PC-3 (cell line): ENCODE data around the gene FBXW2. TPM values are rescaled to one million over a fixed set of nuclear protein-coding genes. Genes with fewer than 3 reads are reported as not detected.

Experiments
- ATAC-seq: fragments of 200-7000 bp; cut with Tn5 transposase; 2 replicates; pipeline ENCODE4 v1.9.1; 2020; ENCODE audit warnings: mild to moderate bottlenecking, moderate library complexity
- BruUV-seq: library from RNA; stranded (reverse); fragments of 400-500 nt; replicated peaks from 2 replicates; lab custom pipeline; 2021; lab: Mats Ljungman, UMichigan
- CTCF ChIA-PET: fragments of 300-600 bp; sonication (Branson Sonifier 250); formaldehyde crosslinking; loops from one replicate; lab custom pipeline; 2022; ENCODE audit warnings: antibody characterized with exemption; lab: Charles Lee
- POLR2A ChIA-PET: fragments of 300-600 bp; sonication (Branson Sonifier 250); formaldehyde crosslinking; loops from one replicate; lab custom pipeline; 2022; ENCODE audit warnings: antibody characterized with exemption; ENCODE audit not compliant: unreplicated experiment; lab: Charles Lee
- DNase-seq: peaks from one replicate; pipeline ENCODE4 v3.0.0-alpha.2; 2015
- H2AFZ ChIP-seq: fragments of 300-600 bp; sonication (generic); 2 replicates; pipeline ENCODE4 v1.6.0; 2016; ENCODE audit warnings: antibody characterized with exemption, low read length
- H3F3A ChIP-seq: fragments of 300-600 bp; sonication (generic); one replicate; pipeline ENCODE4 v1.6.0; 2017; ENCODE audit warnings: antibody characterized with exemption, low read length, control low read depth, mild to moderate bottlenecking; ENCODE audit not compliant: unreplicated experiment
- H3K27ac ChIP-seq: fragments of 300-600 bp; sonication (generic); 2 replicates; pipeline ENCODE4 v1.5.1; 2016; ENCODE audit warnings: mild to moderate bottlenecking, low read length
- H3K27me3 ChIP-seq: fragments of 300-600 bp; sonication (generic); 2 replicates; pipeline ENCODE4 v1.6.1; 2016; ENCODE audit warnings: low read length, mixed read lengths
- H3K36me3 ChIP-seq: fragments of 300-600 bp; sonication (generic); 2 replicates; pipeline ENCODE4 v1.6.1; 2016; ENCODE audit warnings: low read depth, mixed run types, low read length, mixed read lengths
- H3K4me1 ChIP-seq: fragments of 300-600 bp; sonication (generic); 2 replicates; pipeline ENCODE4 v1.5.1; 2016; ENCODE audit warnings: low read length; ENCODE audit not compliant: insufficient read depth
- H3K4me2 ChIP-seq: fragments of 300-600 bp; sonication (generic); 2 replicates; pipeline ENCODE4 v1.6.0; 2016; ENCODE audit warnings: low read length
- H3K4me3 ChIP-seq: fragments of 300-600 bp; sonication (generic); 2 replicates; pipeline ENCODE4 v1.5.1; 2016; ENCODE audit warnings: mild to moderate bottlenecking, low read length, mixed read lengths
- H3K79me2 ChIP-seq: fragments of 300-600 bp; sonication (generic); 2 replicates; pipeline ENCODE4 v1.6.1; 2017; ENCODE audit warnings: low read length, mixed read lengths
- H3K9ac ChIP-seq: fragments of 300-600 bp; sonication (generic); 2 replicates; pipeline ENCODE4 v1.6.0; 2016; ENCODE audit warnings: mild to moderate bottlenecking, low read length
- H3K9me2 ChIP-seq: fragments of 300-600 bp; sonication (generic); replicated peaks from 2 replicates; pipeline ENCODE4 v1.6.1; 2016; ENCODE audit warnings: mixed run types, low read length, mixed read lengths
- H3K9me3 ChIP-seq: fragments of 300-600 bp; sonication (generic); 2 replicates; pipeline ENCODE4 v1.6.1; 2016; ENCODE audit warnings: low read length, mixed read lengths
- H4K20me1 ChIP-seq: fragments of 300-600 bp; sonication (generic); 2 replicates; pipeline ENCODE4 v1.6.1; 2016; ENCODE audit warnings: low read length, mixed read lengths
- CTCF ChIP-seq: fragments of 300-600 bp; sonication (generic); conservative IDR thresholded peaks from 2 replicates; pipeline ENCODE4 v1.5.1; 2017; ENCODE audit warnings: antibody characterized with exemption, low read depth, mild to moderate bottlenecking, low read length
- EZH2 ChIP-seq: fragments of 300-600 bp; sonication (generic); IDR thresholded peaks from one replicate; pipeline ENCODE4 v1.6.1; 2017; ENCODE audit warnings: antibody characterized with exemption, mild to moderate bottlenecking, low read length; ENCODE audit not compliant: unreplicated experiment
- EZH2phosphoT487 ChIP-seq: fragments of 300-600 bp; sonication (generic); IDR thresholded peaks from 2 replicates; pipeline ENCODE4 v1.6.1; 2018; ENCODE audit warnings: mild to moderate bottlenecking, antibody characterized with exemption, low read length, borderline replicate concordance
- intact Hi-C: fragments of 100-400 bp; cut with micrococcal nuclease; formaldehyde crosslinking; loops from 2 replicates; pipeline ENCODE4 v1.9.0; 2023
- total RNA-seq: library from RNA; depleted of rRNA; stranded (reverse); fragments of >200 nt; gene quantifications from 2 replicates; pipeline ENCODE4 v1.2.3, GENCODE V29; 2014

The FBXW2 gene
- total RNA-seq, 1 experiment from 2014 or later, result 30.5 TPM

- no peak for TF ChIP-seq EZH2
- no peak for TF ChIP-seq CTCF
- no peak for TF ChIP-seq EZH2phosphoT487
- Histone ChIP-seq H3K9me2 (no peaks in the 10 kb centered on the region), H2AFZ (no peak overlapping the region), H3K27ac (no peak overlapping the region), H3K36me3 (no peaks in the 10 kb centered on the region), H3F3A (no peaks in the 10 kb centered on the region), H3K9me3 (no peaks in the 10 kb centered on the region), H3K9ac (no peak overlapping the region), H3K4me1 (peaks cover 21% of the 10 kb centered on the region), H3K27me3 (no peaks in the 10 kb centered on the region), H3K79me2 (peaks cover 16% of the 10 kb centered on the region), H3K4me3 (no peak overlapping the region), H4K20me1 (no peaks in the 10 kb centered on the region), H3K4me2 (no peak overlapping the region)
- ATAC-seq (no peak), DNase-seq (no peak)
- CTCF ChIA-PET, result no interaction called here
- intact Hi-C loops, result no loop called here
- no TSS peak for BruUV-seq
- POLR2A ChIA-PET, result no interaction called here
Observed at GRCh38 chr9:120716483-120716882, 76.7 kb downstream of the FBXW2 start.

DNA sequence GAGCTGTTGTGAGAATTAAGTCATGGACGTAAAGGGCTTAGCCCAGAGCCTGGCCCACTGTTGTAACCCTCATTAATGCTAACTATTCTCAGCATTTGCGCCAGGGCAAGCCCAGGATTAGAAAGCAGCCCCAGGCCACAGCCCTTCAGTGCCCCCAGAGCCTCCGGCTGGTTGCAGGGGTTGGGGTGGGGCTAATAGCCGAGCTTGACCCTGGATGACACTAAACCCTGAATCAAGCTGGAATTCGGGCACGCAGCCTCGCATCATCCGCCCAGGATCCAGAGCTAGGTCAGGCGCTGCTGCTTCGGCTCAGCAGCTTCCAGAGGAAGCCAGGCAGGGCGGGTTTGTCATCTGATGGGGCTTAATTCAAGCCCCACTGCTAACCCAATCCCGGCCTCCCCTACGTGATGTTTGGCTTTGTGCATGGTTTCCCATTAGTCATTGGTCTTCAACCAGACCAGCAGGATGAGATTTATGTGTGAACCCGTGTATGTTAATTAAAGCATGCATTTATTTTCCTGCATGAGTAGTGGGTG lies 77.8 kb downstream of the FBXW2 start:
- Histone ChIP-seq H3K4me2 (peak overlapping the region; percentile 72; the same call in 1 of the 2 replicates), H3K36me3 (no peaks in the 10 kb centered on the region), H3K27me3 (no peaks in the 10 kb centered on the region), H3K27ac (no peak overlapping the region), H3F3A (no peaks in the 10 kb centered on the region), H3K9me3 (no peaks in the 10 kb centered on the region), H3K79me2 (peaks cover 26% of the 10 kb centered on the region), H3K4me3 (no peak overlapping the region; the same call in 1 of the 2 replicates), H4K20me1 (no peaks in the 10 kb centered on the region), H2AFZ (no peak overlapping the region), H3K9me2 (no peaks in the 10 kb centered on the region), H3K4me1 (peaks cover 32% of the 10 kb centered on the region), H3K9ac (no peak overlapping the region)
- no peak for ATAC-seq
- no peak for DNase-seq
- CTCF ChIA-PET, result no interaction called here
- intact Hi-C loops, result no loop called here
- POLR2A ChIA-PET, result no interaction called here
- BruUV-seq, result TSS peak; percentile 67
- TF ChIP-seq EZH2, result no peak
- TF ChIP-seq EZH2phosphoT487, result no peak
- no peak for TF ChIP-seq CTCF

DNA sequence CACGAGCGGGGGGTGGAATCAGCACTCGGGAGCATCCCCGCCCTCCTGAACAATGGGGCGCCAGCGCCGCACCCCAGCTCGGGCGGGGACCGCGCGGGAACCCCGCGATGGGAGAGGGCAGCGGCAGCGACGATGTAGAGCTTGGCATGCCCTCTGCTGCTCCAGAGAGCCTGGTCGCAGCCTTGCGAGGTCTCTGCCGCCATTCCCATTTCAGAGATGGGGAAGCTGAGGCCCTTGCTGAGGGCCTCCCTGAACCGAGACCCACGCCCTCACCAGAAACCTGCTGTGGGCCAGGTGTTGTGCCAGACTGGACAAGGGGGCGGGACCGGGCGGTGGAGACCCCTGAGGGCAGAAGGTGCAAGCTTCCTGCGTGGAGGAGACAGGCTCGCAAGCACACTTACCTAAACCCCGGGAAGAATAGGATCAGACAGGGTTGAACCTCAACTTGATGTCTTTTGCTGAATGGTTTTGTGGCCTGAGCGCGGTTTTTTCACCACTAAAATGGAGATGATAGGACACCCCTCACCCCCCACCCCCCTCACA lies 78.3 kb downstream of the FBXW2 start:
- H3K9ac ChIP-seq, result peak overlapping the region; percentile 69

More for the DNA sequence above, 78.3 kb downstream of the FBXW2 start:
- Histone ChIP-seq H4K20me1 (no peaks in the 10 kb centered on the region), H3K79me2 (peaks cover 26% of the 10 kb centered on the region), H2AFZ (peak overlapping the region; percentile 86), H3K4me1 (peaks cover 33% of the 10 kb centered on the region), H3K27ac (no peak overlapping the region), H3K36me3 (no peaks in the 10 kb centered on the region), H3K27me3 (no peaks in the 10 kb centered on the region), H3K9me3 (no peaks in the 10 kb centered on the region), H3K9me2 (no peaks in the 10 kb centered on the region), H3K4me3 (peak overlapping the region; percentile 83), H3F3A (no peaks in the 10 kb centered on the region), H3K4me2 (peak overlapping the region; percentile 72)
- DNase-seq (no peak), ATAC-seq (no peak)
- POLR2A ChIA-PET, result no interaction called here
- CTCF ChIA-PET, result no interaction called here
- intact Hi-C loops, result no loop called here
- BruUV-seq, result no TSS peak
- TF ChIP-seq CTCF, result no peak
- TF ChIP-seq EZH2, result no peak
- TF ChIP-seq EZH2phosphoT487, result no peak
